Upper lobe of left lung (tissue), 6 donors: Measurements from ENCODE around the gene SDK1. TPM values are rescaled to one million over a fixed set of nuclear protein-coding genes. Genes with fewer than 3 reads are reported as not detected.

Source experiments
- ATAC-seq, 2 donors: fragments of 200-7000 bp; cut with Tn5 transposase; one replicate each; pipeline ENCODE4 v1.9.1; 2022; ENCODE audit warnings: mild to moderate bottlenecking in 2 of 2, moderate library complexity in 2 of 2; ENCODE audit not compliant: low FRiP score in 2 of 2
- DNase-seq, 2 donors: peaks; one replicate each; pipeline ENCODE4 v3.0.0-alpha.2; 2019 to 2020
- H3K27ac ChIP-seq, 4 donors: fragments of 200-600 bp; sonication (generic); one replicate each; pipeline ENCODE4 v1.5.1; 2016 to 2019
- H3K27me3 ChIP-seq, 4 donors: fragments of 200-600 bp; sonication (generic); one replicate each; pipeline ENCODE4 v1.5.1; 2017 to 2019
- H3K36me3 ChIP-seq, 4 donors: fragments of 200-600 bp; sonication (generic); one replicate each; pipeline ENCODE4 v1.5.1; 2016 to 2019
- H3K4me1 ChIP-seq, 4 donors: fragments of 200-600 bp; sonication (generic); one replicate each; pipeline ENCODE4 v1.5.1; 2018 to 2019
- H3K4me3 ChIP-seq, 4 donors: fragments of 200-600 bp; sonication (generic); one replicate each; pipeline ENCODE4 v1.5.1; 2017 to 2019; ENCODE audit warnings: mild to moderate bottlenecking in 2 of 4, moderate library complexity in 1 of 4
- H3K9me3 ChIP-seq, 4 donors: fragments of 200-600 bp; sonication (generic); one replicate each; pipeline ENCODE4 v1.5.1; 2018 to 2019
- EP300 ChIP-seq, 4 donors: sonication (generic); formaldehyde crosslinking; IDR thresholded peaks; one replicate each; pipeline ENCODE4 v1.5.1; 2017; ENCODE audit warnings: antibody characterized with exemption in 4 of 4, control low read depth in 2 of 4
- POLR2A ChIP-seq, 4 donors: fragments of 450-650 bp; IDR thresholded peaks; one replicate each; pipeline ENCODE4 v1.5.1; 2016 to 2017; ENCODE audit warnings: antibody characterized with exemption in 4 of 4, mild to moderate bottlenecking in 2 of 4
- POLR2AphosphoS5 ChIP-seq, 2 donors: sonication (generic); formaldehyde crosslinking; IDR thresholded peaks; one replicate each; pipeline ENCODE4 v1.5.1; 2017; ENCODE audit warnings: antibody characterized with exemption in 2 of 2
- WGBS, 2 donors: methylation state at CpG; one replicate each; pipeline ENCODE4 v1.1.5; 2017 to 2018; 5-methylcytosine and 5-hydroxymethylcytosine counted together
- total RNA-seq, 6 donors: library from RNA; depleted of rRNA in 4 of 6; stranded (reverse); fragments of >200 nt in 4 of 6; gene quantifications; one replicate each; pipeline versions ENCODE4 v1.1.0 to v1.2.1, GENCODE V29; 2016 to 2021
- TF ChIP-seq, protein P1 (sequence below), 6 experiments: fragments of 450-650 bp in 4 of 6; fragments of 200-600 bp in 2 of 6; sonication (generic) in 2 of 6; IDR thresholded peaks; one replicate each; pipeline ENCODE4 v1.5.1; 2016 to 2019; ENCODE audit warnings: antibody characterized with exemption in 6 of 6
- donor health status: DM: no; HTN: no; CAD: no; lungs with moderate emphysema.
- donor health status: DM: no; HTN: yes; CAD: no; lungs with severe emphysema.

The SDK1 gene
- total RNA-seq, 6 donors from 2014 or later, result 9.3 to 90.1 (median 11.8) TPM

DNA sequence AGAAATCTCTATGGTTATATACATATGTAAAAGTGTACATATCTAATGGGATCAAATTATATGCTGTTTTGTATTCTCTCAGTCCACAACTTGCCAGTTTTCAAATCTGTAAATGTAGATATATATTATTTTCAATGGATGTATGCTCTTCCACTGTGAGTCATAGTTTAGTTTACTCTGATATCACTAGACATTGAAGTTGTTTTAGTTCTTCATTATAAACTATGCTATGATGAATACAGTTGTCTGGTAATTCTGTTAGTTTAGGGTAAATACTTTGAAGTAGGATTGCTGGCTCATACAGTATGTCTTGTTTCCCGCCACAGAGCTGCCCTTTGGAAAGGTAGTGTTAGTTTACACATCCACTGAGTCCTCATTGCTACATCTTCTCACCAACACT lies 25.2 kb downstream of the SDK1 start:
- no peak for ATAC-seq
- H3K27me3 ChIP-seq, result no peaks in the 10 kb centered on the region
- no peaks in the 10 kb centered on the region for H3K9me3 ChIP-seq
- no peak overlapping the region for H3K4me3 ChIP-seq
- no peak for DNase-seq
- no peak overlapping the region for H3K27ac ChIP-seq
- no peaks in the 10 kb centered on the region for H3K4me1 ChIP-seq
- TF ChIP-seq, protein P1, sequence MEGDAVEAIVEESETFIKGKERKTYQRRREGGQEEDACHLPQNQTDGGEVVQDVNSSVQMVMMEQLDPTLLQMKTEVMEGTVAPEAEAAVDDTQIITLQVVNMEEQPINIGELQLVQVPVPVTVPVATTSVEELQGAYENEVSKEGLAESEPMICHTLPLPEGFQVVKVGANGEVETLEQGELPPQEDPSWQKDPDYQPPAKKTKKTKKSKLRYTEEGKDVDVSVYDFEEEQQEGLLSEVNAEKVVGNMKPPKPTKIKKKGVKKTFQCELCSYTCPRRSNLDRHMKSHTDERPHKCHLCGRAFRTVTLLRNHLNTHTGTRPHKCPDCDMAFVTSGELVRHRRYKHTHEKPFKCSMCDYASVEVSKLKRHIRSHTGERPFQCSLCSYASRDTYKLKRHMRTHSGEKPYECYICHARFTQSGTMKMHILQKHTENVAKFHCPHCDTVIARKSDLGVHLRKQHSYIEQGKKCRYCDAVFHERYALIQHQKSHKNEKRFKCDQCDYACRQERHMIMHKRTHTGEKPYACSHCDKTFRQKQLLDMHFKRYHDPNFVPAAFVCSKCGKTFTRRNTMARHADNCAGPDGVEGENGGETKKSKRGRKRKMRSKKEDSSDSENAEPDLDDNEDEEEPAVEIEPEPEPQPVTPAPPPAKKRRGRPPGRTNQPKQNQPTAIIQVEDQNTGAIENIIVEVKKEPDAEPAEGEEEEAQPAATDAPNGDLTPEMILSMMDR (IDR thresholded peaks at IDR 0.05), result no peak
- TF ChIP-seq POLR2A (IDR thresholded peaks at IDR 0.05), result no peak
- TF ChIP-seq EP300 (IDR thresholded peaks at IDR 0.05), result no peak
- TF ChIP-seq POLR2AphosphoS5 (IDR thresholded peaks at IDR 0.05), result no peak
- 96 to 100% methylated on average over 1 of the region's 1 CpG for WGBS, 2 donors
- no peaks in the 10 kb centered on the region for H3K36me3 ChIP-seq

DNA sequence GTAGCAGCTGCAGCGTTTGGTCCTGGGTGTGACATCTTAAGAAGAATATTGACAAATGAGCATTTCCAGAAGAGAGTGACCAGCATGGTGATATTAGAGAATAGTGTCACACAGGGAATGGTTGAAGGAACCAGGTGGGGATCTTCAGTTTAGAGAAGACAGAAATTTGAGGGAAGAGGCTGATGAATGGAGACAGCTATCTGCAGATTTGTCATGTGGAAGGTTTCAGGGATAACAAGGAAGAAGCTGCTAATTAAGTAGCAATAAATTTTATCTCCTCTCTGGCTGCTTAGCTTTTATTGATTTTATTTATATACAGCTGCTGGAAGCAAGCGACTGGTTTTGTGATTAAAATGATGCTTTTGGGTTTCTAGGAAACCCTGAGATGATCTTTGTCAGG lies 26.0 kb downstream of the SDK1 start:
- WGBS, 2 donors, result 62 to 71% methylated on average over 2 of the region's 2 CpGs
- TF ChIP-seq POLR2AphosphoS5 (IDR thresholded peaks at IDR 0.05), result no peak
- TF ChIP-seq EP300 (IDR thresholded peaks at IDR 0.05), result no peak
- no peak for TF ChIP-seq POLR2A (IDR thresholded peaks at IDR 0.05)
- TF ChIP-seq, protein P1 (IDR thresholded peaks at IDR 0.05), result no peak
- H3K4me1 ChIP-seq, result no peaks in the 10 kb centered on the region
- H3K27me3 ChIP-seq, result no peaks in the 10 kb centered on the region
- DNase-seq (no peak), ATAC-seq (no peak)
- no peaks in the 10 kb centered on the region for H3K36me3 ChIP-seq
- no peak overlapping the region for H3K27ac ChIP-seq
- no peak overlapping the region for H3K4me3 ChIP-seq
- no peaks in the 10 kb centered on the region for H3K9me3 ChIP-seq

- no peaks in the 10 kb centered on the region for H3K9me3 ChIP-seq
- no peak for DNase-seq
- no peak for ATAC-seq
- TF ChIP-seq, protein P1 (IDR thresholded peaks at IDR 0.05), result no peak
- TF ChIP-seq POLR2AphosphoS5 (IDR thresholded peaks at IDR 0.05) (no peak), POLR2A (IDR thresholded peaks at IDR 0.05) (no peak), EP300 (IDR thresholded peaks at IDR 0.05) (no peak)
- H3K4me1 ChIP-seq, result no peaks in the 10 kb centered on the region
- no peaks in the 10 kb centered on the region for H3K27me3 ChIP-seq
- 88 to 95% methylated on average over 5 of the region's 5 CpGs for WGBS, 2 donors
- no peak overlapping the region for H3K4me3 ChIP-seq
- no peak overlapping the region for H3K27ac ChIP-seq
- H3K36me3 ChIP-seq, result no peaks in the 10 kb centered on the region
These were observed 26.6 kb downstream of the SDK1 start for GRCh38 chr7:3327655-3328054.

DNA sequence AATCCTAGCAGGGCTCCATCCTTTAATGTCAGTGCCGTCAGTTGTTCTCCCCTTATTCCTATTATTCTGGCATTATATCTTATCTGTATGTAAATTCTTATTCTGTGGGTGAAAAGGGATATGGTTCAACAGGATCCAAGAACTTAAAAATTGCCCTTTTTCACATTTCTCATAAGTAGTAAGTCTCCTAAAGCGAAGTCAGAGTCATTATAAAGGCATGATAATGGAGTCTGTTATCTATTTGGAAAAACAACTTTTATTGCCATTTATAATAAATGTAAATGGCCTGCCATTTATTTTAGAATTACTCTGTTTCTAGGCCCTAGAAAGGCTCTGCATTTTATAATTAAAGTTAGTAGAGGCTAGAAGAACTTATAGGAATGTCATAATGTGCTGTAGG lies 31.3 kb downstream of the SDK1 start:
- Histone ChIP-seq H3K27me3 (no peaks in the 10 kb centered on the region), H3K4me3 (no peak overlapping the region), H3K4me1 (no peaks in the 10 kb centered on the region), H3K9me3 (no peaks in the 10 kb centered on the region), H3K36me3 (no peaks in the 10 kb centered on the region), H3K27ac (no peak overlapping the region)
- no peak for ATAC-seq
- WGBS, 2 donors, result 78 to 84% methylated on average over 2 of the region's 2 CpGs
- TF ChIP-seq POLR2A (IDR thresholded peaks at IDR 0.05) (no peak), POLR2AphosphoS5 (IDR thresholded peaks at IDR 0.05) (no peak), EP300 (IDR thresholded peaks at IDR 0.05) (no peak)
- TF ChIP-seq, protein P1 (IDR thresholded peaks at IDR 0.05), result no peak
- DNase-seq, result no peak

DNA sequence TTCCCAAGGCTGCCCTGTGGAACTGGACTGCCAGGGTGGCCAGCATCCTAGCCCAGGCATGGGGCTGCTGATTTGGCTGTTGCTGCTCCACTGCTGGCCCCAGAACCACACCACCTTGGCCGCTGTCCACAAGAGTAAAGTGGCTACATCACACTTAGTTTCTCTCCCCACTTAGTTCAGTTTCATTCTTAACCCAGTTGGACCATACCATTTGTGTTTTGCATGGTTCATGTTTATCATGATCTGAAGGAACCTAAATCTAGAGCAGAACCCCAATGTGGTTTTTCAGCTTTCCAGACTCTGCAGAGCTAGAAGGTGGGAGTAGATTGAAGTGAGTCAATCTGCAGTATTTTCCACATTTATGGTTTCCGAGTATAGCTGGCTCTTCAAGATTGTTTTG lies 32.8 kb downstream of the SDK1 start:
- no peaks in the 10 kb centered on the region for H3K27me3 ChIP-seq
- no peaks in the 10 kb centered on the region for H3K36me3 ChIP-seq
- DNase-seq (no peak), ATAC-seq (no peak)
- no peak for TF ChIP-seq POLR2A (IDR thresholded peaks at IDR 0.05)
- no peaks in the 10 kb centered on the region for H3K9me3 ChIP-seq
- H3K4me1 ChIP-seq, result no peaks in the 10 kb centered on the region
- H3K27ac ChIP-seq, result no peak overlapping the region
- no peak overlapping the region for H3K4me3 ChIP-seq
- 88 to 90% methylated on average over 2 of the region's 2 CpGs for WGBS, 2 donors
